NCI-H1694 treated with DMSO at 0.1 percent for 48 hours (cell line): ENCODE measurements around the gene ZNF804B.

ENCODE experiments used
- DNase-seq: peaks from one replicate; lab custom pipeline; 2025; lab: John Stamatoyannopoulos, UW

The ZNF804B gene

GRCh38 chr7:88967432-88967831 is 207.9 kb downstream of the ZNF804B start:
- DNase-seq, result no peak

- no peak for DNase-seq
Observed at GRCh38 chr7:88969167-88969566, 209.7 kb downstream of the ZNF804B start.

- no peak for DNase-seq
Observed at GRCh38 chr7:88985295-88985694, 225.8 kb downstream of the ZNF804B start.

- no peak for DNase-seq
Observed at GRCh38 chr7:89001306-89001705, 241.8 kb downstream of the ZNF804B start.

GRCh38 chr7:89002981-89003956 is 243.8 kb downstream of the ZNF804B start:
- DNase-seq, result no peak

GRCh38 chr7:89012016-89012415 is 252.5 kb downstream of the ZNF804B start:
- no peak for DNase-seq

- DNase-seq, result no peak
Observed at GRCh38 chr7:89017695-89018094, 258.2 kb downstream of the ZNF804B start.

GRCh38 chr7:89021741-89022140 is 262.2 kb downstream of the ZNF804B start:
- DNase-seq, result no peak

GRCh38 chr7:89023206-89023605 is 263.7 kb downstream of the ZNF804B start:
- no peak for DNase-seq

GRCh38 chr7:89023877-89024276 is 264.4 kb downstream of the ZNF804B start:
- DNase-seq, result no peak

- no peak for DNase-seq
Observed at GRCh38 chr7:89027781-89028180, 268.3 kb downstream of the ZNF804B start.

- DNase-seq, result no peak
Observed at GRCh38 chr7:89028319-89028718, 268.8 kb downstream of the ZNF804B start.

- DNase-seq, result no peak
Observed at GRCh38 chr7:89029864-89030263, 270.4 kb downstream of the ZNF804B start.

GRCh38 chr7:89041240-89041639 is 281.7 kb downstream of the ZNF804B start:
- no peak for DNase-seq

- no peak for DNase-seq
Observed at GRCh38 chr7:89042940-89043339, 283.4 kb downstream of the ZNF804B start.

GRCh38 chr7:89049043-89049442 is 289.5 kb downstream of the ZNF804B start:
- no peak for DNase-seq

GRCh38 chr7:89053130-89053529 is 293.6 kb downstream of the ZNF804B start:
- no peak for DNase-seq

GRCh38 chr7:89054361-89054760 is 294.9 kb downstream of the ZNF804B start:
- no peak for DNase-seq

GRCh38 chr7:89060234-89060633 is 300.7 kb downstream of the ZNF804B start:
- DNase-seq, result no peak

- DNase-seq, result no peak
Observed at GRCh38 chr7:89064831-89065230, 305.3 kb downstream of the ZNF804B start.

- no peak for DNase-seq
Observed at GRCh38 chr7:89067048-89067447, 307.5 kb downstream of the ZNF804B start.

GRCh38 chr7:89072081-89072480 is 312.6 kb downstream of the ZNF804B start:
- no peak for DNase-seq

GRCh38 chr7:89073776-89074175 is 314.3 kb downstream of the ZNF804B start:
- no peak for DNase-seq

- no peak for DNase-seq
Observed at GRCh38 chr7:89077992-89078391, 318.5 kb downstream of the ZNF804B start.
